Heart right ventricle (tissue), 16 donors: ENCODE results near the gene PHC2. TPM values are rescaled to one million over a fixed set of nuclear protein-coding genes. Genes with fewer than 3 reads are reported as not detected.

Source experiments
- ATAC-seq, 8 donors: fragments of 200-7000 bp; cut with Tn5 transposase; one replicate each; pipeline ENCODE4 v1.9.1; 2020; ENCODE audit warnings: mild to moderate bottlenecking in 8 of 8, moderate library complexity in 8 of 8, moderate number of reproducible peaks in 1 of 8
- DNase-seq, 2 donors: peaks; one replicate each; pipeline ENCODE4 v3.0.0-alpha.2; 2020
- H3K27ac ChIP-seq, 10 donors: fragments of 200-600 bp; sonication (generic) in 2 of 10; one replicate each; pipeline versions ENCODE4 v1.5.0 to v1.8.0; 2020 to 2022; ENCODE audit warnings: mild to moderate bottlenecking in 3 of 10
- H3K27me3 ChIP-seq, 7 donors: fragments of 200-600 bp; one replicate each; pipeline ENCODE4 v1.8.0; 2021 to 2022; ENCODE audit warnings: mild to moderate bottlenecking in 2 of 7
- H3K36me3 ChIP-seq, 9 donors: fragments of 200-600 bp; sonication (generic) in 1 of 9; one replicate each; pipeline versions ENCODE4 v1.5.0 to v1.8.0; 2020 to 2022; ENCODE audit warnings: mild to moderate bottlenecking in 2 of 9
- H3K4me1 ChIP-seq, 9 donors: fragments of 200-600 bp; sonication (generic) in 1 of 9; one replicate each; pipeline versions ENCODE4 v1.5.0 to v1.8.0; 2020 to 2022; ENCODE audit warnings: mild to moderate bottlenecking in 4 of 9
- H3K4me3 ChIP-seq, 10 donors: fragments of 200-600 bp; sonication (generic) in 2 of 10; one replicate each; pipeline versions ENCODE4 v1.5.0 to v1.8.0; 2020 to 2022; ENCODE audit warnings: mild to moderate bottlenecking in 7 of 10, moderate library complexity in 2 of 10
- H3K9me3 ChIP-seq, 11 donors: fragments of 200-600 bp in 10 of 11; sonication (generic) in 2 of 11; one replicate each; pipeline versions ENCODE4 v1.5.0 to v1.8.0; 2013 to 2022; ENCODE audit warnings: mild to moderate bottlenecking in 2 of 11, control low read depth in 1 of 11, moderate library complexity in 1 of 11
- CTCF ChIP-seq, 9 donors: fragments of 200-600 bp; sonication (generic) in 2 of 9; IDR thresholded peaks; one replicate each; pipeline versions ENCODE4 v1.5.0 to v1.8.0; 2021 to 2022; ENCODE audit warnings: antibody characterized with exemption in 9 of 9, mild to moderate bottlenecking in 5 of 9, moderate library complexity in 1 of 9
- WGBS, 2 donors: extraction: QIAGEN DNeasy Blood & Tissue Kit; methylation state at CpG; one replicate each; pipeline ENCODE4 v1.1.7; 2013; ENCODE audit warnings: inconsistent platforms in 1 of 2; 5-methylcytosine and 5-hydroxymethylcytosine counted together
- intact Hi-C, 10 donors: fragments of 100-400 bp; cut with DNase I; formaldehyde crosslinking; loops; one replicate each; pipeline versions ENCODE4 v1.11.1 to v1.14.2; 2022
- polyA plus RNA-seq, 2 donors: library from polyadenylated mRNA; stranded (reverse); fragments of 200-250 nt; gene quantifications; one replicate each; pipeline ENCODE4 v1.2.3, GENCODE V29; 2013
- total RNA-seq, 10 donors: library from RNA; stranded (reverse); fragmentation: NEBNext Ultra II Directional in 3 of 10; extraction: Animal tissue kit (Norgen Biotek cat#: 25700) in 3 of 10; gene quantifications; one replicate each; pipeline versions ENCODE4 v1.2.1 to v1.2.4, GENCODE V29; 2021 to 2023
- donor health status: Arrhythmogenic right ventricular cardiomyopathy.
- donor health status: ischemic (EF 13 %, LVEDD 7.1; RV severe dilation, severe dysfunction).
- donor health status: healthy with polysubstance abuse.
- donor health status: DM: no; HTN: yes; CAD: no.
- donor health status: DM: no; HTN: no; CAD: no.
- donor health status: ischemic (EF 25% LVEDD 6.9; RV normal size, moderate dysfunction).
- donor health status: ischemic (EF 25% LVEDD 5.7; RV mildly dilated, moderate dysfunction).
- donor health status: healthy.
- donor health status: DM: yes; HTN: yes; CAD: no.
- donor health status: Ischemic cardiomyopathy.
- donor health status: ischemic (EF 35%, LVEDD 5.7; RV mildly dilated, moderate dysfunction).
- donor health status: nonischemic (EF 11% LVEDD 7.7; RV severe dilation, severe dysfunction).
- donor health status: DM: yes; HTN: yes; CAD: no.
- donor health status: PGD.
- donor health status: ischemic (EF 29% LVEDD 5.4; RV normal size, mild dysfunction).
- donor health status: nonischemic (EF 23%, LVEDD 6.1; RV moderate dilation, normal function).

PHC2 gene
- total and polyA plus RNA-seq, 12 donors: 81.2 to 136 (median 99.3) TPM

GRCh38 chr1:33370301-33370700 is 60.6 kb downstream of the PHC2 start:
- Histone ChIP-seq H3K4me3 (no peak overlapping the region), H3K27ac (peak overlapping the region in 6 of 10 donors; percentile 10 to 61 (median 44)), H3K27me3 (no peaks in the 10 kb centered on the region), H3K36me3 (peaks cover 0 to 41% (median 0%) of the 10 kb centered on the region in 9 donors), H3K9me3 (no peaks in the 10 kb centered on the region), H3K4me1 (peaks cover 21 to 62% (median 35%) of the 10 kb centered on the region in 9 donors)
- ATAC-seq: peak in 6 of 8 donors; percentile 23 to 75 (median 51)
- WGBS, 2 donors: 50 to 56% methylated on average over 4 of the region's 4 CpGs
- peak; percentile 45 to 47 for DNase-seq
- TF ChIP-seq CTCF (IDR thresholded peaks at IDR 0.05): peak in 1 of 9 donors; percentile 5
- intact Hi-C loops: loop anchor here in 8 of 10 donors (5.0 to 10.0 kb wide), 8 partner anchors 64 to 244 kb away; partner anchors contain the start of gene PHC2 (in 2 of the 8)

GRCh38 chr1:33369764-33370163 is 61.1 kb downstream of the PHC2 start:
- WGBS, 2 donors: 91 to 97% methylated on average over 2 of the region's 2 CpGs
- Histone ChIP-seq H3K4me1 (peaks cover 25 to 62% (median 35%) of the 10 kb centered on the region in 9 donors), H3K27me3 (no peaks in the 10 kb centered on the region), H3K36me3 (peaks cover 0 to 46% (median 0%) of the 10 kb centered on the region in 9 donors), H3K9me3 (no peaks in the 10 kb centered on the region), H3K4me3 (no peak overlapping the region), H3K27ac (peak overlapping the region in 5 of 10 donors; percentile 39 to 61 (median 45))
- TF ChIP-seq CTCF (IDR thresholded peaks at IDR 0.05): no peak
- no peak for ATAC-seq
- intact Hi-C loops: loop anchor here (5.0 to 10.0 kb wide), 18 partner anchors 37 to 272 kb away; partner anchors contain the start of genes PHC2 (in 2 of the 10) and ZSCAN20 (in 2 of the 10)
- no peak for DNase-seq

GRCh38 chr1:33369081-33369480 is 61.8 kb downstream of the PHC2 start:
- peaks cover 23 to 62% (median 41%) of the 10 kb centered on the region in 9 donors for H3K4me1 ChIP-seq

GRCh38 chr1:33368431-33368830 is 62.5 kb downstream of the PHC2 start:
- Histone ChIP-seq H3K4me1 (peaks cover 28 to 66% (median 47%) of the 10 kb centered on the region in 9 donors), H3K27ac (peak overlapping the region in 2 of 10 donors; percentile 26 to 27), H3K4me3 (no peak overlapping the region), H3K36me3 (peaks cover 0 to 42% (median 0%) of the 10 kb centered on the region in 9 donors), H3K9me3 (no peaks in the 10 kb centered on the region), H3K27me3 (no peaks in the 10 kb centered on the region)
- no peak for TF ChIP-seq CTCF (IDR thresholded peaks at IDR 0.05)
- 86 to 91% methylated on average over 15 of the region's 15 CpGs for WGBS, 2 donors
- intact Hi-C loops: loop anchor here in 9 of 10 donors (5.0 to 10.0 kb wide), 15 partner anchors 36 to 271 kb away; partner anchors contain the start of gene ZSCAN20 (in 2 of the 9)
- DNase-seq: no peak
- ATAC-seq: peak in 1 of 8 donors; percentile 2

More at GRCh38 chr1:33369081-33369480, 61.8 kb downstream of the PHC2 start:
- no peak for ATAC-seq
- H3K36me3 ChIP-seq: peaks cover 0 to 47% (median 0%) of the 10 kb centered on the region in 9 donors
- H3K9me3 ChIP-seq: no peaks in the 10 kb centered on the region
- no peak for TF ChIP-seq CTCF (IDR thresholded peaks at IDR 0.05)
- no peak for DNase-seq
- 80 to 85% methylated on average over 9 of the region's 9 CpGs for WGBS, 2 donors
- intact Hi-C loops: loop anchor here in 9 of 10 donors (5.0 to 10.0 kb wide), 15 partner anchors 37 to 272 kb away; partner anchors contain the start of gene ZSCAN20 (in 2 of the 9)
- H3K4me3 ChIP-seq: no peak overlapping the region
- no peaks in the 10 kb centered on the region for H3K27me3 ChIP-seq
- H3K27ac ChIP-seq: no peak overlapping the region
